HG03280 (cell line): ENCODE results near the gene KPNA2.
"Not testable (repeated sequence)": the region's sequence is repeated elsewhere in the genome, so short reads cannot be mapped to it uniquely, and the experiment has no call there.

Experiments used
- ATAC-seq: cut with Tn5 transposase; IDR thresholded peaks from one replicate; pipeline ENCODE4 v1.9.1; 2021; ENCODE audit warnings: mild to moderate bottlenecking, moderate library complexity; ENCODE audit not compliant: unreplicated experiment

The KPNA2 gene

GRCh38 chr17:68054296-68054900, 18.9 kb downstream of the KPNA2 start:
- ATAC-seq: no peak

- no peak for ATAC-seq
These were observed 22.0 kb downstream of the KPNA2 start for GRCh38 chr17:68057531-68057952.

- no peak for ATAC-seq
These were observed 24.8 kb downstream of the KPNA2 start for GRCh38 chr17:68060336-68060735.

GRCh38 chr17:68061512-68062313, 26.2 kb downstream of the KPNA2 start:
- ATAC-seq: no peak

- not testable (repeated sequence) for ATAC-seq
These were observed 29.8 kb downstream of the KPNA2 start for GRCh38 chr17:68065366-68065765.

- ATAC-seq: not testable (repeated sequence)
These were observed 33.0 kb downstream of the KPNA2 start for GRCh38 chr17:68068512-68068911.

GRCh38 chr17:68070582-68071444, 35.3 kb downstream of the KPNA2 start:
- not testable (repeated sequence) for ATAC-seq

GRCh38 chr17:68074279-68074678, 38.7 kb downstream of the KPNA2 start:
- ATAC-seq: no peak

- not testable (repeated sequence) for ATAC-seq
These were observed 40.5 kb downstream of the KPNA2 start for GRCh38 chr17:68075953-68076607.

GRCh38 chr17:68077498-68077897, 42.0 kb downstream of the KPNA2 start:
- not testable (repeated sequence) for ATAC-seq

GRCh38 chr17:68080411-68081150, 45.0 kb downstream of the KPNA2 start:
- no peak for ATAC-seq

- ATAC-seq: not testable (repeated sequence)
These were observed 46.0 kb downstream of the KPNA2 start for GRCh38 chr17:68081305-68082265.

GRCh38 chr17:68085771-68086381, 50.3 kb downstream of the KPNA2 start:
- no peak for ATAC-seq

GRCh38 chr17:68086666-68087065, 51.1 kb downstream of the KPNA2 start:
- ATAC-seq: not testable (repeated sequence)

- not testable (repeated sequence) for ATAC-seq
These were observed 51.6 kb downstream of the KPNA2 start for GRCh38 chr17:68087131-68087623.

GRCh38 chr17:68087851-68088250, 52.3 kb downstream of the KPNA2 start:
- ATAC-seq: no peak

GRCh38 chr17:68089881-68090280, 54.3 kb downstream of the KPNA2 start:
- no peak for ATAC-seq

- ATAC-seq: no peak
These were observed 59.0 kb downstream of the KPNA2 start for GRCh38 chr17:68094481-68095078.
